GM19035 (cell line): Measurements from ENCODE around the gene AMIGO2.

Experiments
- ATAC-seq: cut with Tn5 transposase; IDR thresholded peaks from one replicate; pipeline ENCODE4 v1.9.1; 2021; ENCODE audit not compliant: unreplicated experiment

The AMIGO2 gene

DNA sequence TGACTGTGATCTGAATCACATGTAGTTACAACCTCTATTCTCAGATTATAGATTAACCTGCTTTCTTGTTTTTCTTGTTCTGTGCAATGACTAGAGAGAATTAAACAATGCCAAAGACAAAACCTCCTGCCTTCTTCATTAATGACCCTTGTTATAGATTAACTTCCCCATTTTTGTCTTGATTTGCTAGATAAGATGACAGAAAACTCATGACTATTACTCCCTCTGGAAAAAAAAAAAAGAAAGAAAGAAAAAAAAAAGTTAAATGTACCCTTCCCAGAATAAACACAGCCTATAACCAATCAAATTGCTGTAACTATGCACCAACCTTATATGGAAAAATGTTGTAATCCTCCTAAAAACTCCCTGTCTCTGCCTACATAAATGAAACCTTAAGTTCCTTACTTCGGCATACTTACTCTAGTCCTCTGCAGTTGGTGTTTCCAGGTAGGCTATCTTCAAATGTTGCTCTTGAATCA lies 41.5 kb downstream of the AMIGO2 start:
- no peak for ATAC-seq

DNA sequence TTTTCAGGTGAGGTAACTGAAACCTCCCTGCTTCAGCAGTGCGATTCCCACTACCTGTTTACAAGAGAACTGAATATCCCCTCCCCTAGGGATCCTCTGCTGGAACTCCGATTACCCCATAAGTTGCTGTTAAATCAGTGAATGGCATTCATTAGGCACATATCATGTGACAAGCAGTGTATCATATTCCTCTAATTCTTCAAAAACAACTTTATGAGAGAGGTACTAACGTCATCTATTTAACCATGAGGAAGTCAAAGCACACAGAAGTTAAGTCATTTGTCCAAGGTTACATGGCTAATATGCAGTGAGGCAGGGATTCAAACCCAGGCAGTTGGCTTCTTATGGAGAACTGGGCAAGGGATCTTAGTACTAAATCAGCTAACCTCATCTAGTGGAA lies 44.3 kb downstream of the AMIGO2 start:
- ATAC-seq: no peak

DNA sequence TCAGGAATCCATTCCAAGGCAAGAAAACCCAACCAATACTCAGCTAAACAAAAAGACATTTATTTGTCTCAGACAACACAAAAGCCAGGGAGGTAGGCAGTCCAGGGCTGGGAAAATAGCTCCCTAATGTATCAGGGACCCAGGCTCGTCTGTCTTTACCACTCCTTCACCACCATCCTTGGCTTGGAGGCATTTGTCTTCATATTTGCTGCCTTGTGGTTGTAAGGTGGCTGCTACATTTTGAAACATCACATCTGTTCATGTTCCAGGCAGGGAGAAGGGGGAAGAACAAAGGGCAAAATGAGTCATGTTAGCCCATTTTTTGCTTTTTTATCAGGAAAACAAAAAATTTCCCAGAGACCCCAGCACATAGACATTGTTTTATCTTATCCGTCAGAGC lies 45.1 kb downstream of the AMIGO2 start:
- no peak for ATAC-seq

DNA sequence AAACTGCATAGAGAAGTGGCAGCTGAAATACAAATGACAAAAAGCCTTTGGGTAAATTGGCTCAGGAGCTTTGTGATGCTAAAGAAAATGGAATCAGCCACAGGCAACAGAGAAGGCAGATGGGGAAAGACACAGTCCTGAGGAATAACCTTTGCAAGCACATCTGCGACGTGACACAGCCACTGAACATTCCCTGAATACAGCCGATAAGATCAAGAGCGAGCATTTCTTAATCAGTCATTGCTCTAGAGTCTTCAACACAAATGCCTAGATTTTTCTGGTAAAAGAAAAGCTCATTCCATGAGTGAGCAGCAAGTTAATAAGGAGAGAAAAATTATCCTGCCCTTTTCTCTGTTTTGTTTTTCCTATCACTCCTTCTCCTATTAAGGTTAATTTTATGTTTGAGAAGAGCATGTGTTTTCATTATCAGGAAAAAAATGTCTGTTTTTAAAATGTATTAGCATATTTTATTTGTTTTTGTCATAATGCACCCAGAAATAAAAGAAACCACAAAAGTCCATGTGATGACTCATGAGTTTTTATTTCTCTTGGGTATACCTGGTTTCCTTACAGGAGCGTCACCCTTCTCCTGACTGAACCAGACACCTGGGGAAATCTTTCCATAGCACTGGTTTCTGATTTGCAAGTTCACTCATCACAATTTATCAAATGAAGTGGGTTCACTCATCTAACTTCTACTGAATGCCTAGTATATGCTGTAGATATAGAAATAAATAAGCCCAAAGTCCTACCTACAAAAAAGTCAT lies 45.8 kb downstream of the AMIGO2 start:
- ATAC-seq: no peak

DNA sequence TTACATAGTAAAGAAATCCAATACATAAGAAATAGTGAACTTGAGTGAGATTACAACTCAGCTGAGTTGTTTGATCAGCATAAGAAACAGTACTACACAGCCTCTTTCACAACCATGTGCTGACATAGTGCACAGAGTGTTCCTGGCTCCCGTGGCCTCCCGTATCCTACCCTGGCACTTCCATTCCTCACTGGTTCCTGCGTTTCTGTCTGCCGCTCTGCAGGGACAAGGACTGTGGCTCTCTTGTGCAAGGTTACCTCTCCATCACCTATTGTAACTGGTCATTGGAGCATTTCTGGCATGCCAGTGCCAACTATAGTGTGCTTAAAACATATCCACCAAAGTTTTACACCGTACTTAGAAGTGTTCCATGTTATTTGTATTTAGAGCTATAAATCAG lies 46.7 kb downstream of the AMIGO2 start:
- ATAC-seq: no peak

DNA sequence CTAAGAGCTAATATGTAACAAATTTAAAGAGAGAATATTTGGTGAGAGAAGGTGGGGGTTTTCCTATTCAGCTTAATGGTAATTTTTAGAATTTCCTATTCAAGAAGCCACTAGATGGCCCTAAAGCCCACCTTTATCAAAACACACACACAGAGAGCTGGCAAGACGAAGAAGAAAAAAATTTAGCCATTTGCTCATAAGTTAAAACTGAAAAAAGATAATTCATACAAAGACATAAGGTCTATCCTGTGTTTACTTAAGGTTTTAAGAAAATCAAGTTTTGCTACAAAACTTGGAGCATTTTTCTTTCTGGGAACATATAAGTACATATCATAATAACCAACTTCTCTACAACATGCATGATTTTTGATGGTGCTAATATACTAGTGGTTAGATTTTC lies 47.1 kb downstream of the AMIGO2 start:
- ATAC-seq: peak; percentile 53

DNA sequence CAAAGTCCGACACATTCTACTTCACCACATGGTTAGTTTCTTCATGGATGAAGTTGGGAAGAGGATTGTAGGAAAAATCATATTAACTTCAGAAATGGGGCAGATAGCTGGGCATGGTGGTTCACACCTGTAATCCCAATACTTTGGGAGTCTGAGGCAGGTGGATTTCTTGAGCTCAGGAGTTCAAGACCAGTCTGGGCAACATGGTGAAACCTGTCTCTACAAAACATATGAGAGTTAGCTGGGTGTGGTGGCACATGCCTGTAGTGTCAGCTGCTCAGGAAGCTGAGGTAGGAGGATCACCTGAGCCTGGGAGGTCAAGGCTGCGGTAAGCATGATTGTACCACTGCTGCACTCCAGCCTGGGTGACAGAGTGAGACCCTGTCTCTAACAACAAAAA lies 49.9 kb downstream of the AMIGO2 start:
- no peak for ATAC-seq

DNA sequence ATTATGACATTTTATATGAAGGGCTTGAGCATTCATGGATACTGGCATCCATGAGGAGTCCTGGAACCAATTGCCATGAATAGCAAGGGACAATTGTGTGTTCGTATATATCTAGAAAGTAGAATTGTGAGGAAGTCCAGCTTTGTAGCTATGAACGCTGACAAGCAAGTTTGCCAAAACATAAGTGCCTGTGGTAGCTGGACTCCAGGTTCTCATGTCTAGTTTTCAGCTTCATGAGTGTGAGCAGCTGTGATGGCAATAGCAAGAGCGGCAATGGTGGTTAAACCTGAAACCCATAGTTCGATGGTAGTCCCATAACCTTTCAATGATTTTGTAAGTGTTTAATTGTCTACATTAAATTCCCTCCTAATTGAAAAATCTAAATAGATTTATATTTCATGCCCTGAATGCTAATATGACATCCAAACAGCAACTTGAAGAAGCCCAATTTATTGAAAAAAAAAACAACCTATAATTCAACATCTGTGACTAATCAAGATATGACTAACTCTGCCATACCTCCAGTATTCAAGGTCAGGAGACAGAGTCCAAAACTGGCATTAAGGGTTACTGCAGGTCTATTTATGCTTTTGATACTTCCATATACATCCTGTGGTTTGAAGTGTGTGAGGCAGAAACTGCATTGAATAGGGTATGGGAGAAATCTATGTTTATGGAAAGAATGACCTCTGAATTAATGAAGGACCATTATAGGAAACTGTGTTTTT lies 50.6 kb downstream of the AMIGO2 start:
- ATAC-seq: no peak

DNA sequence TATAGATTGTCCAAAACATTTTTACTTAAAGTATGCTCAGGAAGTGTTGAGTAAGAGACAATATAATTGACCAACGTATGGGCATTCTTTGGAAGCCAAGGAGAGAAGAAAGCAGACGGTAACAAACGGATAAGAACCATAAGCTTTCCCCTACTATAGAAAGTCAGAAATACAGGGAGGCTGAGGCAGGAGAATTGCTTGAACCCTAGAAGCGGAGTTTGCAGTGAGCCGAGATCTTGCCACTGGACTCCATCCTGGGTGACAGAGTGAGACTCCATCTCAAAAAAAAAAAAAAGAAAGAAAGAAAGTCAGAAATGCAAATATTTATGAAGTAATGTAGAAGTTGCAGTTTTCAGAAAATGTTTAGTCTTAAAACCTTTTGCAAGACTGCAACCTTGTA lies 51.6 kb downstream of the AMIGO2 start:
- no peak for ATAC-seq
